Middle frontal gyrus (tissue), 1 donor: ENCODE results near the gene RIPK4.
"Not testable (repeated sequence)": the region's sequence is repeated elsewhere in the genome, so short reads cannot be mapped to it uniquely, and the experiment has no call there.

Experiments used
- DNase-seq: peaks from one replicate; pipeline ENCODE4 v3.0.0-alpha.2; 2015; ENCODE audit warnings: low spot score; ENCODE audit errors: extremely low spot score

The RIPK4 gene

DNA sequence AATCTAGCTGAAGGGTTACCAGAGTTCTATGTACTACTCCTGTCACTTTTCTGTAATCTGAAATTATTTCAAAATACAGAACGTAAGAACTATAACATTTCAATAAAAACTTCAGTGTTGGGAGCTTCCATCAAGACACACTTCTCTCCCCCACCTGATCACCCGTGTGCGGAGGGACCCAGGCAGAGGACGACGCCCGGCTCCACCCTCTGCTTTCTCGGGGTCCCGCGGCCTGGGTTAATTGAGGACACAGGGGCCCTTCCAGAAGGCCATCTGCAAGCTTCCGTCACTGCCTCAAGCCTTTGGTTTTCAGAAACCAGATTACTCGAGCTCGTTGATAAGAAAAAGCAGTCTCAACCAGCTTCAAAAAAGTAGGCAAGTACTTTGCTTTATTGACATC, 27.8 kb downstream of the RIPK4 start:
- DNase-seq = no peak

DNA sequence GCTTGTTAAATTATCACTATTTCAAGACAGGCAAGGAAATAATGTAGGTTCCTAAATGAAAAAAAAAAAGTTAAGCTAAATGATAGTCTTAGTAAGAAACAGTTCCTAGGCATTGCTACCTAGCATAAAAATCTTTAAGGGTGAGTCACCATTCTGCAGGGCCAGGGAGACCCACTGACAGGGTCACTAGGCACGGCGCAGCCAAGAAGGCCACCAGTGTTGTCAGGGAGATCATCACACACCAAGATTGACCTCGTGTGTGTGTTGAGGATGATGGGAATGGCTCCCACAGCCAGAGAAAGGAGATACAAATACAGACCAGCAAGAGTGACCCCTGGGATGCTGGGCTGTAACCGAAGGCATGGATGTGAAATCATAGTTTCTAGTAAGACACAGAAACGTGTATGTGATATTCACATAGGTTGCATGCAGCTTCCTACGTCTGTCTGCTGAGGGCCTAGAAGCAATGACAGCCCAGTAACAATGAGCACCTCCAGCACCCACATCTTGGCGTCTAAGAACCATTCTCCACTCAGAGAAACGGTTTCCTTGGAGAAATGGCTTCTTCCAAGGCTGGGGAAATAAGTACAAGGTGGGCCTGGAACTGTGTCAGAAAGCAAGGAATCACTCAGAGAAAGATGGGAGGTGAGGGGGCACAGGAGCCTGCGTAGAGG, 29.1 kb downstream of the RIPK4 start:
- no peak for DNase-seq

DNA sequence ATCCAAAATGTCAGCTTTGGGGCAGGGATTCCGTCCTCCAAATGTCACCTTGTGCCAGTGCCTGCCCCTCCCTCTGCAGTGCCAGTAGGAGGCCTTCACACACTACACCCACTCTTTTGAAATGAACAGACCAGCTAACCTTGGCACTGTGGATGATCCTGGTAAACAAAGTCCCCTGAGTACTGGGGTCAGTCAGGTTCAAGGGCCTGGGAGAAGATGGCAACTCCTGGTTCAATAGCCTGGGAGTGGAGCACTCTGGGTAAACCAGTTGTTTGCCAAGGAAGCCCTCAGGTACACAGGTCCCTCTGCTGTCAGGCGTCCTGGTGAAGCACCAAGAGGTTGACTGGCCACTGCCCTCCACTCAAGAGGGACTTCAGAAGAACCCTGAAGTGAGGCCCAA, 30.4 kb downstream of the RIPK4 start:
- no peak for DNase-seq

DNA sequence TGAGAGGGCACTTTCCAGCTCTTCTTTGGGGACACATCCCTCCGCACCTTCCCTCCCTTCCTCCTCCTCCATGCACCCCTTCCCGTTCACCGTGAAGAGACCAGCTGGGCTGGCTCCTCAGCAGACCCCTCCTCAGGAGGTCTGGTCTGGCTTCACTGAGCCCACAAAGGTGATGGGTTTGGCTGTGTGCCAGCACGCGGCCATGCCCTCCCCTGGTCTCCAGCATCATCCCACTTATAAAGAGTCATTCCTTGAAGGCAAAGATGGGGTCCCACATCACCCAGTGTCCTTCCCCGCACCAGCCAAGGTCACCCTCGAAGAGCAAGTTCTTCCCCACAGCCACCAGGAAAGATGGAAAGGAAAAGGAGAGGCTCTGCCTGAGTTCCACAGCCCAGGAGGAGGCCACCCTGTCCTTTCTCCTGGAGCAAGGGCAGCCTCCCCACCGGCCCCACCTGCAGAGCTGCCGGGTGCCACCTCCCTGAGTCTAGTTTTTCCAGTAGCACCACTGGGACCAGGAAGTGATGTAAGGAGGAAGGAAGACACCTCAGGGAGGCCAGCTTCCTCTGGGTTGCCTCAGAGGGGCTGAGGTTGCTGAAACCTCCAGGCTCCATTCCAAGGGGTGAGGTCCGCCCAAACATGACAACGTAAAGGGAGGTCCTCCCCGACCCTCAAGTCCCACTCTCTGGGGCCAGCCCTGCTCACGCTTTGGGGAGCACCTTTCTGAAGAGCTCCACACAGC, 32.7 kb downstream of the RIPK4 start:
- DNase-seq = no peak

DNA sequence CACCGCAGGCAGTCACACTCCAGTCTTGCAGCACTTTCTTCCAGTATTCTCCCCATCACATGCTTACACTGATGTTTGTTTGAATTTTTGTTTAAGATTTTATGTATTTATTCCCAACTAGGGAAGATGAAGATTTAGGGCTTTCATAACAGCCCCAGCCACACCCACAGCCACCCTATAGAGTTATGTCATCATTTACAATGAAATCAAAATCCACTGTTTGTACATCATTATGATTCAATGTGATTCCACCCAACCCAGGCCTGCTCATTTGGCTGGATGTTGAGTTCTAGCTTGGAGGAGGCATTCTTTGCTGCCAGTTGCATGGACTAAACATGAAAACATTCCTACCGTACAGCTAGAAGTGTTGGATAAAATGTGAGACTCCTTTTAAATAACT, 35.8 kb downstream of the RIPK4 start:
- no peak for DNase-seq

DNA sequence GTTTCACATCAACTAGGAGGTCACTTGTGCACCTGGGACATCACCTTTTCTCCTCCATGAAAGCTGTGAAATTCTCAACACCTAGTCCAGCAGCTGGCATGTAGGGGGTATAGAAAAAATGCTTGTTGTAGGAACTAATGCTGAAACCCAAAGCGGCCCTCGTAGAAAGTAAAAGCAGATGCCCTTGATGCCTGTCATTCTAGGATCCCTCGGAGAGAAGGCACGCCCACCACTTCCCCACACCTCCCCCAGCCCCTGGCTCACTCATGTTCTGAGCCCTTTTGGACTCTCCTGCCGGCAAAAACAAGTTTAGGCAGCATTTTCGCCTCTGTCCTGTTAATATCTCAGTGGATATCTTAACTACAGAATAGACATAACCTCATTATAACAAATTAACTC, 36.5 kb downstream of the RIPK4 start:
- no peak for DNase-seq

DNA sequence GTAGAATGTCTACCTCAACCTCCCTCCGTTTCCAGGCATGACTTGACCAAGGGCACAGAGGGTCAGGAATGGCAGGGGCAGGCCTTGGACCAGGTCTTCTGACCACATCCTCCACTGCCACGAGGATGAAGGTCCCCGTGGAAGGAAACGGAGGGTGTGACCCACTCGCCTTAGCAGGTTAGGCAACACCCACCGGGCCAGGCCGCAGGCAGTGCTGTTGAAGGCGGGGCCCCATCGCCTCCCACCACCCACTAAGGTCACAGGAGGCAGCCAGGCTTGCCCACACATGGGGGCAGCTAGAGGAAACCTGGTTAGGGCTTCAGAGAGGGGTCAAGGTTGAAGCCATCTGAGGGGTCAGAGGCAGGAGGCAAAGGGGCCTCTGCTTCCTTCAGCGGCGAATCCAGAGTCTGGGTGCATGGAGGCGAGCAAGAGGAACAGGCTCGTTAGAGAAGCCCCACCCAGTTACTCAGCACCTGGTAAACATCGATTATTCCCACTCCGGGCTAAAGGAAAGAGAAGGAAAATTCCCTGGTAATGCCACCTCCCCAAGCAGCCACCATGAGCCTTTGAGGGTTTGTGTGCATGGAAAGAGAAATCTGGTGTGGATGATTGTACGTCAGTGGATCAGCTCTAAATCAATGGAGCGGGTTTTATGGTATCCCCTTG, 37.0 kb downstream of the RIPK4 start:
- no peak for DNase-seq

DNA sequence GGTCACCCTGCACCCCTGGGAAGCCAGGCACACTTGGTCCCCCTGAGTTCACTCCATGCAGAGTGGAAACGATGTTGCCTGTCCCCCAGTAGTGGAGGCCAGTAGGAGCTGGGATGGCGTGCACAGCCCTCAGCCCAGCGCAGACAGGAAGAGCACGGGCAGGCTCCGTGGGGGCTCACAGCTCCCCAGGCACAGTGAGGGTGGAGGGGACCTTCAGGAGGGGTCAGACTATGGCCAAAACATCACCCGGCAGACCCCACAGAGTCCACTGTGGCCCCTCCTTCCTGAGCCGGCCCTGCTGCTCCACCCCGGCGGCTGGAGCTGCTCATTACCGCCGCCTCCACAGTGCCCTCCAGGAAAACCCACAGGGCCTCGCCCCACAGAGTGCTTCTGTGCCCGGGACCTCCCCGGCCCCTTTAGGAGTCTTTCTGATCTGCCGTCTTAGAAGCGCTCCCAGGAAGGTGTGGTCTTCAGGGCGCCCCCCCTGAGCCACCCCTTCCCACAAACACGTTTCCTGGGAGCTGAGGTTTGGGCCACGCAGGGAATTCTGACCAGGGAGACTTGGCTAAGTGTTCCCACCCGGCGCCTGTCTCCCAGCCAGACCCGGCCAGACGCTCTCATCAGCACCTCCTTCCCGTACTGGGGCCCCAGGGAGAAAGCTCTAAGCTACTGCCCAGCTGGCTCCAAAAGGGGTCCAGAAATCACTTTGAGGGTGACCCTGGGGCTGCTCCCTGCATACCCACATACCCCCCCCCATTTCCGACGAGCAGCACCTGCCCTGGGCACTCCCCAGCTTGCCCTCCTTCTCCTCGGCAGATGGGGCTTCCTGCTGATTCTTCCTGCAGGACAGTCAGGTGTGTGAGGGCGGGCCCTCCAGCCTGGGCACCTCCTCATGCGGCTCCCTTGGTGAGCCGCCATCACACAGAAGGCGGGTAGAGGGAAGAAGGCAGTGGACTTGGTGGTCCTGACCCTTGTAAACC, 38.8 kb downstream of the RIPK4 start:
- DNase-seq = no peak

DNA sequence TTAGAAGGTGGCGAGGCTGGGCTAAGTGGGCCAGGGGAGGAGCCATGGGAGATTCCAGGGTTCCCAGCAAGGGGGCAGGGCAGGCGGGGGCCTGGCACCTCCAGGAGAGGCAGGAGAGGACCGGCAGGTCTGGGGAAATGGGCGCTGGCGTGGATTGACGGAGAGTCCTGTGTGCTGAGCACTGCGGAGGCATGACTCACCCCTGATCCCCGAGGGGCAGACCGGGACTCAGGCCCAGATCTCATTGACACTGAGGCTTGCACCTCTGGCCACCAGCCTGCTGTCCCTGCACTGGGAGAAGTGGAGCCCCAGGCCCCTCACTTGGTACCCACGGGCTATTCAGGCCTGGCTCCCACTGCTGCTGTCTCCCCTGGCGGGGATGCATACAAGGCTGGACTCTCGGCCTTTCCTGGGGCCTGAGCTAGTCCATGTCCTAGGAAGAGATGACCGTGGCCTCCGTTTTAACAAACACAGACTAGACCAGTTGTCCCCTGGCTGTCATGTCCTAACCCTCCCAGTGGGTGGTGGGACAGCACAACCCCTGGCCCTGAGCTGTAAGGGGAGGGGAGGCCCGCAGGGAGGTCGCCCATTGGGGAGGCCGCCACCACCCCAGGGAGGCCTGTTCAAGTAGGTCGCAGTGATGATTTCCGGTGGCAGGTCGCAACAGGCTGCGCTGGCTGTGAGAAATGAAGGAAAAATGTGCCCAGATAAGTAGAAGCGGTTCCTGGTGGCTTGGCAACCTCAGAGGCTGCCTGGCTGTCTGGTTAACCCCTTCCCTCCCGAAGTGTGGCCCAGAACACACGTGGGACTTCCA, 39.7 kb downstream of the RIPK4 start:
- no peak for DNase-seq

DNA sequence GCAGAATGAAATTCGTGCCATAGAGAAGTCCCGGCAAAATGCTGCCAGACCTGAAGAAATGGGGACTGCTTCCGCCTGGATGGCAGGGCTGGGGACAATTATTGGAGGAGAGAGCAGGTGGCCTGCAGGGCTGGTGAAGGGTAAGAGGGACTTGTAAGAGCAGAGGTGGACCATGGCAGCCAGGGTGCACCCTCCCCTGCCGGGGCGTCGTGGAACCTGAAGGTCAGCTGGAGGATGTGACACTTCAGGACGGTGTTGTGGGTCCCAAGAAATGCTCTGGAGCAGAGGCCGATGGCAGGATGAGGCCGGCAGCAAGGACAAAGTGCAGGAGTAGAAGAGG, 40.3 kb downstream of the RIPK4 start:
- no peak for DNase-seq

DNA sequence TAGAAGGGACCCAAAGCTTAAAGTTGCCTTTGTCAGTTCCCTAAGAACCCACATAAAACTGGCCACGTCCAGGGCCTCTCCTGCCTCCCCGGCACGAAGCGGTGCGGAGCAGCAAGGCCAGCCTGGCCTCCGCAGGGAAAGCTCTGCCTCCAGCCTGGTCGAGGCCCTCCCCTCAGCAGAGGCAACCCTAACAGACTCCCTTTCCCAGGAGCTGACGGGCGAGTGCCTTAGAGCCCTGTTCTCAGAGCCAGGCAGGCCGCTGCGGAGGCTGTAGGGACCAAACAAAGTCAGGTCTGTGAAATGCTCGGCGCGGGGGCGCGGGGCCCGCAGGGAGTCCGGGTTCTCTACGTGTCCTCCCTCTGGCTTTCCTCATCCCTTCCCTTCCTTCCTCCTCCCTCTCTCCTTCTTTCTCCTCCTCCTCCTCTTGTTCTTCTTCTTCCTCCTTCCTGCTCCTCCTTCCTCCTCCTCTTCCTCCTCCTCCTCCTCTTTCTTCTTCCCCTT, 40.7 kb downstream of the RIPK4 start:
- DNase-seq = no peak

DNA sequence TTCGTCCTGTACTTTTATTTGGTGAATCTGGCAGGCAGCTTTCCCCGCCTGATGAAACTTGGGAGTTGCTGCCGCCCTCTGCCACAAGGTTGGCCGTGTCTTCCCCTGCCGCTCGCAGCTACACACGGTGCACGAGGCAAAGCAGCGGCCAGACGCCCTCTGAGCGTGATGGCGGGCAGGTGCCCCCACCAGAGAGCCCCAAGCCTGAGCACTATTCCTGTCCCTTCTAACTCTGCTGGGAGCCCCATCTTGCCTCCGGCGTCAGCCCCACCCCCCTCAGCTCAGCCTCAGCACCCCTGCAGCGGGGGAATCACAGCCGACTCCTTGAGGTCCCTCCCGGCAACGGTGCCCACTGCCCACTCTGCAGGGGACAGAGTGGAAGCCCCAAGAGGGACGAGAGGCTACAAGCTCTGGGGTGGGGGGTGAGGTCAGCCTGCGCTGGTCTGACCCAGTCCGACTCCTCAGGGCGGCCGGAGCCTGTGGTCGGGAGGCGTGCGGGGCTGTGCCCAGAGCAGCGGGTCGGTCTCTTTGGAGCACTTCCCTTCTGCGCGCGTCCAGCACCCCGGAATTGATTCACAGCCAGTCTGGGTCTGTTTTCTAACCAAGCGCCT, 41.3 kb downstream of the RIPK4 start:
- no peak for DNase-seq

DNA sequence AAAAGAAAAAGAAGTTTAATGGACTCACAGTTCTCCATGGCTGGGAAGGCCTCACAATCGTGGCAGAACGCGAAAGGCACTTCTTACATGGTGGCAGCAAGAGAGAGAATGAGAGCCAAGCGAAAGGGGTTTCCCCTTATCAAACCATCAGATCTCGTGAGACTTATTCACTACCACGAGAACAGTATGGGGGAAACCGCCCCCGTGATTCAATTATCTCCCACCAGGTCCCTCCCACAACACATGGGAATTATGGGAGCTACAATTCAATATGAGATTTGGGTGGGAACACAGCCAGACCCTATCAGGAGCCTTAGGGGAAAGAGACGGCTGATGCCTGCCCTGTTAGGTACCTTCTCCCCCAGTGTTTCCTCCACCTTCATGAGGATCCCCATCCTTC, 43.0 kb downstream of the RIPK4 start:
- not testable (repeated sequence) for DNase-seq

DNA sequence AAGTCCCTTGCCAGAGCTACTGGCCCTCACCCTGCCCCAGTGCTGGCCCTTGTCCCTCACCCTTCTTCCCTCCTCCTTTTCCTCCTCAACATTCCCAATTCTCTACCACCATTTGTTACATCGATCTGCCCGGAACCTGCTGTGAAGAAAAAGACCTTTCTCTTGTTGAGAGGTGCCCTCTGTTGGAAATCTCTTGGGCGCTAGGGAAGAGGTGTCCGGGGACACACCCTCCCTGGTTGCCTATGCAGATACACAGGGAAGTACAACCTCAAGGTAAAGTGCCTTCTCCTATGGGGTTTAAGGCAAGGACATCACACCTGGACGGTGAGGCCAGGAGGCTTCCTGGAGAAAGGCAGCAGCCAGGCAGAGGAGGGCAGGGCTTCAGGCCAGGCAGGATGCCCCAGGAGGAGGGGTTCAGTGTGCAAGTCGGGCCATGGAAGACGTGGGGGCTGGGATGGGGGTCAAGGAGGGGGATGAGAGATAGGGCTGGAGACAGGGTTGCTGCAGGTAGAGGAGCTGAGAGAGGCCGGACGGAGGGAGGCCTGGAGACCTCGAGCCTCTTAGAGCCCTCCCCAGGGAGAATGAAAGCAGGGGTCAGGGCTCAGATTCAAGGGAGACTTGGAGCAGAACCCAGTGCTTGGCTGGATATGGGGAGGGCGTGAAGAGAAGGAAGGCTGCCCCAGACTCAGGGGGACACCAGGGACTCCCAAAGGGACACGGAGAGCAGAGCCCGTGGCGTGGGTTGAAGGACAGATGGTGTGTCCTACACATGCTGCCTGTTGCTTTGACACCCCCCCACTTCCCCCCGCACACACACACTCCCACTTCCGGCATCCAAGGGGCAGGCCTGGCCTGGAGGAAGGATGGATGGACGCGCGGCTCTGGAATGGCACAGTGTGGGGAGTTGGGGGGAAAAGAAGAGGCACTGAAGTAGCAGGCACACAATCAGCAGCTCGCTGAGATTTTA, 44.5 kb downstream of the RIPK4 start:
- DNase-seq = no peak

DNA sequence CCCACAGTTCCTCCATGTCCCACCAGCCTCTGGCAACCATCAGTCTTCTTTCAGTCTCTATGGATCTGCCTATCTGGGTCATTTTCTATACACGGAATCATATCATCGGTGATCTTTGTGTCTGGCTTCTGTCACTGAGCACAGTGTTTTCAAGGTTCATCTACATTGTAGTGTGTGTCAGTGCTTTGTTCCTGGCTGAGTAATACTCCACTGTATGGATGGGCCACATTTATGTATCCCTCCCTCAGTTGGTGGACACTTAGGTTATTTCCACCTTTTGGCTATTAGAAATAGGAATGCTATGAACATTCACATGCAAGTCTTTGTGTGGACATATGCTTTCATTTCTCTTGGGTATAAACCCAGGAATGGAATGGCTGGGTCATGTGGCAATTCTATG, 46.6 kb downstream of the RIPK4 start:
- DNase-seq = no peak

DNA sequence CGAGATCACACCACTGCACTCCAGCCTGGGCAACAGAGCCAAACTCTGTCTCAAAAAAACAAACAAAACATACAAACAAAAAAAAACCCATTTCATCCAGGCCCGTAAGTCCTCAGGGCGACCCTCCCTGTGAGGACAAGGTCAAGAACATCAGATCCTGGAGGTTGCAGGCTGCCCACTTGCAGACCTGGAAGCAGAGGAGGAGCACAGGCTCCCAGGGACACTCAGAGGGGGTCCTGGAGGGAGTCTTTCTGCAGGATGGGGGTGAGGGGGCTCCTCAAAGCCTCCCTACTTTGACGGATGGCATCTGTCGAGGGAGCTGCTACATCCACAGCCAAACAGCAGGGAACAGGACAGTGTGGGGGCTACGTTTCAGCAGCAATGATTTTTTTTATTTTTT, 47.2 kb downstream of the RIPK4 start:
- no peak for DNase-seq

DNA sequence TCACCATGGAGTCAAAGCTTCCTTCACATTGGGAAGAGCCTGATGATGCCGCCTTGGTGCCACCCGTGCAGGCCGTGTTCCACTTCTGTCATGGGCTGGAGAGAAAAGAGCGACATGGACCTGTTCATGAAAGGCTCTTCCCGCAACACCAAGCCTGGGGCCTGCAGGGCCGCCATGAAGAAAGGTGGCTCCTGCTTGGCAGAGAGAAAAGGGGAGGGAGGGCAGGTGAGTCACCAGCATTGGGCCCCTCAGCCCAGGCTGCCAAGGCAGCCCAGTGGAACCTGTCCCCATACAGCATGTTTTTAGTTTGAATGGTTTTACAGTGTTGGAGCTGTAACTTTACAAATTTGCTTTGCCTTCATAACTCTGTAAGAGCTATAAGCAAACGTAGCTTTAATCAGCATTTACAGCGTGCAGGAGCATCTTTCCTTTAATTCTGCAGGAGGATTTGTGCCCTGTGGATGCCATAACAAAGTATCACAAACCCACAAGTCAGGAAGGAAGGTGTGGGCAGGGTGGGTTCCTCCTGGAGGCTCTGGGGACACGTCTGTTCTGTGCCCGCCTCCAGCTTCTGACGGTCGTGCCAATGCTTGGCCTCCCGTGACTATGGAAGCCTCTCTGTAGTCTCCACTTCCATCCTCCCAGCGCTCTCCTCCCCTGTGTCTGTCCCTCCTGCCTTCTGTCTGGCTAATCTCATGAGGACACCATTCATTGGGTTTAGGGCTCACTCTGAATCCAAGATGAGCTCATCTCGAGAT, 49.1 kb downstream of the RIPK4 start:
- DNase-seq = no peak

DNA sequence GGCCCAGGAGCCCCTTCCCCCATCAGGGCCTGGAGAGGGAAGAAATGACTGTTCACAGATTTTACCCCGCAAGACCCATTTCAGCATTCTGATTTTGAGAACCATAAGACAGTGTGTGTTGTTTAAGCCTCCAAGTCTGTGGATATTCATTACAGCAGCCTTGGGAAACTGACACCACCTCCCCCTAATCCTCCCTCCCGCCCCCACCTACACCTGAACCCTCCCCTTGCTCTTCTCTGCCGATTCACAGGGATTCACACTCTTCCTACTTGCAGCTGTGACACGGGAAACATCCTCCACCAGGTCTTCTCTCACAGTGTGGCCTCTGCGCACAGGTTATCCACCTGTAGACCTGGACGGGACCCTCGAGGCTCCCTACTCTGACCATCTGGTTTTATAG, 50.1 kb downstream of the RIPK4 start:
- DNase-seq = no peak
